NOMO-1 (cell line): ENCODE data around the gene CCL4L2.
"Not testable (repeated sequence)": the region's sequence is repeated elsewhere in the genome, so short reads cannot be mapped to it uniquely, and the experiment has no call there.

Experiments
- DNase-seq, 2 experiments: peaks; one replicate each; lab custom pipeline; 2025; ENCODE audit not compliant: unreplicated experiment in 2 of 2; lab: John Stamatoyannopoulos, UW

CCL4L2 gene

GRCh38 chr17:36219556-36219955 is 8.7 kb downstream of the CCL4L2 start:
- not testable (repeated sequence) for DNase-seq

GRCh38 chr17:36220737-36221580 is 10.1 kb downstream of the CCL4L2 start:
- DNase-seq, result not testable (repeated sequence)

GRCh38 chr17:36221581-36222100 is 10.8 kb downstream of the CCL4L2 start:
- DNase-seq, result not testable (repeated sequence)

- DNase-seq, result not testable (repeated sequence)
Measured at GRCh38 chr17:36222967-36223366, 12.1 kb downstream of the CCL4L2 start.

- not testable (repeated sequence) for DNase-seq
Measured at GRCh38 chr17:36229644-36230043, 18.8 kb downstream of the CCL4L2 start.

GRCh38 chr17:36242046-36242445 is 31.2 kb downstream of the CCL4L2 start:
- not testable (repeated sequence) for DNase-seq
